HepG2 (cell line): ENCODE results near the gene PPM1G. TPM values are rescaled to one million over a fixed set of nuclear protein-coding genes. Genes with fewer than 3 reads are reported as not detected.

ENCODE experiments used
- ATAC-seq: fragments of 200-7000 bp; cut with Tn5 transposase; 3 replicates; pipeline ENCODE4 v1.9.1; 2020; ENCODE audit warnings: mild to moderate bottlenecking, moderate library complexity
- BruUV-seq: library from RNA; stranded (reverse); fragments of 400-500 nt; replicated peaks from 2 replicates; lab custom pipeline; 2021; lab: Mats Ljungman, UMichigan
- CTCF ChIA-PET: fragments of 300-600 bp; formaldehyde crosslinking; extraction: SDS; loops from one replicate; lab custom pipeline; 2021; ENCODE audit warnings: low total read pairs, inconsistent platforms, low intra/inter-chr PET ratio; lab: Yijun Ruan, JAX
- POLR2A ChIA-PET: fragments of 350-600 bp; sonication (Branson Sonifier 250); formaldehyde crosslinking; loops from one replicate; lab custom pipeline; 2020; ENCODE audit warnings: antibody characterized with exemption, inconsistent platforms; lab: Yijun Ruan, JAX
- DNase-seq: peaks from one replicate; pipeline ENCODE4 v3.0.0-alpha.2; 2015; ENCODE audit warnings: low spot score
- FAIRE-seq: peaks from 3 replicates; lab custom pipeline; 2011; peaks lifted over from hg19 to GRCh38; lab: Jason Lieb, UNC
- H2AFZ ChIP-seq: one replicate; pipeline ENCODE4 v1.6.1; 2011; ENCODE audit warnings: low read length, inconsistent platforms
- H3K27ac ChIP-seq: fragments of 300-600 bp; 3 replicates; pipeline ENCODE4 v1.8.0; 2011; ENCODE audit warnings: mixed run types, mild to moderate bottlenecking, mixed read lengths, low read length, inconsistent platforms; ENCODE audit not compliant: insufficient read depth; ENCODE audit errors: extremely low read length
- H3K27me3 ChIP-seq, 2 experiments: fragments of 200-600 bp in 1 of 2; 2 replicates in 1 of 2; 3 replicates in 1 of 2; pipeline versions ENCODE4 v1.6.0 to v1.8.0; 2011; ENCODE audit warnings: low read length in 2 of 2, mild to moderate bottlenecking in 2 of 2, moderate library complexity in 2 of 2, inconsistent platforms in 1 of 2; ENCODE audit not compliant: insufficient read depth in 2 of 2, control insufficient read depth in 1 of 2
- H3K36me3 ChIP-seq, 2 experiments: fragments of 200-600 bp in 1 of 2; replicated peaks in 1 of 2; 2 replicates in 1 of 2; 3 replicates in 1 of 2; pipeline versions ENCODE4 v1.5.1 to v1.8.0; 2011; ENCODE audit warnings: low read length in 2 of 2, inconsistent platforms in 1 of 2; ENCODE audit not compliant: insufficient read depth in 2 of 2, control insufficient read depth in 1 of 2
- H3K4me1 ChIP-seq: 2 replicates; pipeline ENCODE4 v1.5.1; 2012; ENCODE audit warnings: low read length, inconsistent platforms; ENCODE audit not compliant: insufficient read depth
- H3K4me2 ChIP-seq: 2 replicates; pipeline ENCODE4 v1.6.0; 2011; ENCODE audit warnings: low read depth, low read length, inconsistent platforms
- H3K4me3 ChIP-seq, 3 experiments: fragments of 200-600 bp in 1 of 3; sonication (generic), shearing (Covaris generic) in 1 of 3; replicated peaks in 1 of 3; 2 replicates each; pipeline ENCODE4 v1.5.1; 2011 to 2016; ENCODE audit warnings: low read length in 3 of 3, inconsistent platforms in 2 of 3, low read depth in 2 of 3, mild to moderate bottlenecking in 2 of 3, control low read depth in 1 of 3, mixed read lengths in 1 of 3; ENCODE audit not compliant: insufficient read depth in 1 of 3
- H3K79me2 ChIP-seq: one replicate; pipeline ENCODE4 v1.6.1; 2011; ENCODE audit warnings: low read length, inconsistent platforms; ENCODE audit not compliant: insufficient read depth
- H3K9ac ChIP-seq: 2 replicates; pipeline ENCODE4 v1.6.0; 2011; ENCODE audit warnings: mild to moderate bottlenecking, low read depth, low read length, inconsistent platforms; ENCODE audit not compliant: insufficient read depth
- H3K9me3 ChIP-seq: 2 replicates; pipeline ENCODE4 v1.5.1; 2012; ENCODE audit warnings: mild to moderate bottlenecking, low read length
- H4K20me1 ChIP-seq: 2 replicates; pipeline ENCODE4 v1.6.0; 2011; ENCODE audit warnings: inconsistent platforms, mild to moderate bottlenecking, low read length, moderate library complexity; ENCODE audit not compliant: insufficient read depth
- ATF7-NPFF ChIP-seq: sonication (generic); formaldehyde crosslinking; IDR thresholded peaks from 2 replicates; pipeline ENCODE4 v1.8.1; 2023; ENCODE audit warnings: mild to moderate bottlenecking, low read depth, missing genetic modification reagents, moderate library complexity
- FOXC1 ChIP-seq: sonication (generic); formaldehyde crosslinking; IDR thresholded peaks from 2 replicates; pipeline ENCODE4 v1.8.0; 2022; ENCODE audit warnings: mild to moderate bottlenecking, missing genetic modification reagents, borderline replicate concordance
- FOXK2 ChIP-seq: fragments of 450-650 bp; IDR thresholded peaks from 2 replicates; pipeline ENCODE4 v1.6.1; 2016
- GLI4 ChIP-seq: sonication (generic); formaldehyde crosslinking; IDR thresholded peaks from 2 replicates; pipeline ENCODE4 v1.5.1; 2020; ENCODE audit warnings: missing genetic modification reagents, mild to moderate bottlenecking, moderate library complexity, borderline replicate concordance
- JDP2 ChIP-seq: sonication (generic); formaldehyde crosslinking; IDR thresholded peaks from 2 replicates; pipeline ENCODE4 v1.8.1; 2022; ENCODE audit warnings: missing genetic modification reagents, borderline replicate concordance
- KLF16 ChIP-seq, 2 experiments: sonication (generic) in 1 of 2; formaldehyde crosslinking in 1 of 2; IDR thresholded peaks; 2 replicates each; pipeline versions ENCODE4 v1.6.1 to v1.8.0; 2016 to 2023; ENCODE audit warnings: missing genetic modification reagents in 2 of 2, missing compliant biosample characterization in 1 of 2
- POLR2G ChIP-seq: fragments of 200-400 bp; formaldehyde crosslinking; IDR thresholded peaks from 2 replicates; pipeline ENCODE4 v1.6.1; 2018; ENCODE audit warnings: mild to moderate bottlenecking, low read depth, low read length, moderate library complexity
- REPIN1 ChIP-seq: sonication (generic); formaldehyde crosslinking; IDR thresholded peaks from 2 replicates; pipeline ENCODE4 v1.8.0; 2022; ENCODE audit warnings: missing genetic modification reagents, low read depth, mild to moderate bottlenecking, borderline replicate concordance
- SYNCRIP ChIP-seq: fragments of 200-400 bp; formaldehyde crosslinking; IDR thresholded peaks from 2 replicates; pipeline ENCODE4 v1.6.1; 2018; ENCODE audit warnings: mild to moderate bottlenecking, low read depth, low read length; ENCODE audit not compliant: insufficient read depth
- TBX2 ChIP-seq: sonication (generic); formaldehyde crosslinking; IDR thresholded peaks from 2 replicates; pipeline ENCODE4 v1.5.0; 2020; ENCODE audit warnings: missing genetic modification reagents, mild to moderate bottlenecking, borderline replicate concordance
- U2AF2 ChIP-seq: fragments of 200-400 bp; formaldehyde crosslinking; IDR thresholded peaks from 2 replicates; pipeline ENCODE4 v1.6.1; 2017; ENCODE audit warnings: low read depth, mild to moderate bottlenecking, low read length
- ZFP82 ChIP-seq: sonication (generic); formaldehyde crosslinking; IDR thresholded peaks from 2 replicates; pipeline ENCODE4 v1.5.1; 2020; ENCODE audit warnings: mild to moderate bottlenecking, missing genetic modification reagents, borderline replicate concordance
- ZNF124 ChIP-seq: sonication (generic); formaldehyde crosslinking; IDR thresholded peaks from 2 replicates; pipeline ENCODE4 v1.4.0; 2020; ENCODE audit warnings: missing genetic modification reagents
- ZNF362 ChIP-seq: sonication (generic); formaldehyde crosslinking; IDR thresholded peaks from 2 replicates; pipeline ENCODE4 v1.4.0; 2020; ENCODE audit warnings: missing genetic modification reagents, mild to moderate bottlenecking, borderline replicate concordance
- ZNF44 ChIP-seq: sonication (generic); formaldehyde crosslinking; IDR thresholded peaks from 2 replicates; pipeline ENCODE4 v1.5.1; 2020; ENCODE audit warnings: mild to moderate bottlenecking, missing genetic modification reagents
- ZNF460 ChIP-seq: sonication (generic); formaldehyde crosslinking; IDR thresholded peaks from 2 replicates; pipeline ENCODE4 v1.5.1; 2020; ENCODE audit warnings: missing genetic modification reagents, mild to moderate bottlenecking, borderline replicate concordance
- ZNF598 ChIP-seq: sonication (generic); formaldehyde crosslinking; IDR thresholded peaks from 2 replicates; pipeline ENCODE4 v1.5.1; 2020; ENCODE audit warnings: mild to moderate bottlenecking, missing genetic modification reagents, borderline replicate concordance
- ZNF740 ChIP-seq: sonication (generic); formaldehyde crosslinking; IDR thresholded peaks from 2 replicates; pipeline ENCODE4 v1.4.0; 2020; ENCODE audit warnings: missing genetic modification reagents
- ZNF800 ChIP-seq: sonication (generic); formaldehyde crosslinking; IDR thresholded peaks from 2 replicates; pipeline ENCODE4 v1.4.0; 2020; ENCODE audit warnings: missing genetic modification reagents
- WGBS: methylation state at CpG from one replicate; pipeline ENCODE4 v1.1.6; 2017; ENCODE audit warnings: low lambda C conversion rate; 5-methylcytosine and 5-hydroxymethylcytosine counted together
- in situ Hi-C: cut with HindIII; loops from 2 replicates; pipeline ENCODE4 v1.10.0; 2017; ENCODE audit warnings: low pct_unique_long_range_greater_than_20kb; ENCODE audit not compliant: extremely low pct_ligation_motif_present
- intact Hi-C: fragments of 100-400 bp; cut with micrococcal nuclease; formaldehyde crosslinking; loops from one replicate; pipeline ENCODE4 v1.10.0; 2022; ENCODE audit not compliant: unreplicated experiment
- polyA plus RNA-seq, 8 experiments: library from polyadenylated mRNA; depleted of rRNA in 3 of 8; stranded (reverse) in 7 of 8; unstranded in 1 of 8; fragments of >200 nt; fragmentation: Illumina TruSeq in 4 of 8; extraction: Trizol in 4 of 8; gene quantifications; 2 replicates each; pipeline versions ENCODE4 v1.2.1 to v1.2.3, GENCODE V29; 2011 to 2016; ENCODE audit warnings: low read depth in 4 of 8, missing spikeins in 1 of 8, mixed read lengths in 1 of 8; ENCODE audit not compliant: insufficient read depth in 1 of 8
- total RNA-seq, 5 experiments: library from RNA; depleted of rRNA; stranded (reverse); fragments of >200 nt; fragmentation: Illumina TruSeq; extraction: Trizol; gene quantifications; 2 replicates each; pipeline ENCODE4 v1.2.3, GENCODE V29; 2016; ENCODE audit warnings: low read depth in 1 of 5

PPM1G gene
- total and polyA plus RNA-seq, 2 of the 13 experiments (the other 11 are each of a cell fraction or from before 2014, with no cell fraction given) = 58.2 to 213 TPM

- 82% methylated on average over 8 of the region's 10 CpGs for WGBS
- peaks cover 3% of the 10 kb centered on the region for H4K20me1 ChIP-seq
- H3K9me3 ChIP-seq = no peaks in the 10 kb centered on the region
- ChIA-PET POLR2A (interaction anchor here (1.2 to 5.1 kb wide), 4 partner anchors 13 to 119 kb away, joined by 3 to 34 read pairs (median 16); partner anchors contain the start of genes MPV17 and PPM1G), CTCF (no interaction called here)
- no peak overlapping the region for H3K27ac ChIP-seq
- FAIRE-seq = no peak
- H3K36me3 ChIP-seq = peaks cover 43 to 72% of the 10 kb centered on the region in 2 experiments
- ATAC-seq = no peak
- no peak overlapping the region for H3K4me2 ChIP-seq
- BruUV-seq = no TSS peak
- no peak overlapping the region for H3K9ac ChIP-seq
- peaks cover 39% of the 10 kb centered on the region for H3K4me1 ChIP-seq
- H2AFZ ChIP-seq = no peak overlapping the region
- no peak overlapping the region for H3K4me3 ChIP-seq
- peaks cover 16% of the 10 kb centered on the region for H3K79me2 ChIP-seq
- intact Hi-C loops = loop anchor here (10.0 kb wide), 1 partner anchor 122 kb away; no protein-coding TSS in a partner anchor
- H3K27me3 ChIP-seq = no peaks in the 10 kb centered on the region
- in situ Hi-C loops = no loop called here
- DNase-seq = no peak
- TF ChIP-seq ZNF362 (CRISPR knock-in tag) = no peak
- TF ChIP-seq POLR2G = peak; percentile 11; the same call in 1 of the 2 replicates
- no peak for TF ChIP-seq SYNCRIP
- no peak for TF ChIP-seq FOXC1 (CRISPR knock-in tag)
- no peak for TF ChIP-seq ZNF124 (CRISPR knock-in tag)
- TF ChIP-seq U2AF2 = no peak
- TF ChIP-seq REPIN1 = no peak
- TF ChIP-seq JDP2 (CRISPR knock-in tag) = no peak
- TF ChIP-seq TBX2 (CRISPR knock-in tag) = no peak
- no peak for TF ChIP-seq ZNF800 (CRISPR knock-in tag)
- no peak for TF ChIP-seq FOXK2
- no peak for TF ChIP-seq ATF7-NPFF
- no peak for TF ChIP-seq GLI4 (CRISPR knock-in tag)
- TF ChIP-seq KLF16 (CRISPR knock-in tag; IDR thresholded peaks at IDR 0.05) = no peak
- TF ChIP-seq ZNF598 = 0 out of 2 replicates have a peak, but pooled peaks have one; percentile 23
- TF ChIP-seq ZFP82 (CRISPR knock-in tag) = no peak
- no peak for TF ChIP-seq ZNF44
- TF ChIP-seq ZNF740 (CRISPR knock-in tag) = peak; percentile 68; the same call in 1 of the 2 replicates
- TF ChIP-seq ZNF460 (CRISPR knock-in tag) = no peak
Observed at GRCh38 chr2:27376866-27377617, 32.3 kb downstream of the PPM1G start.
